GM12872 (cell line): Measurements from ENCODE around the gene COX19.

Experiments
- CTCF ChIP-seq: IDR thresholded peaks from 3 replicates; pipeline ENCODE4 v1.5.1; 2011; ENCODE audit warnings: low read depth, mild to moderate bottlenecking, low read length, moderate library complexity; ENCODE audit not compliant: insufficient read depth

The COX19 gene

GRCh38 chr7:997404-998395, 22.4 kb upstream of the COX19 start:
- TF ChIP-seq CTCF, result no peak

- no peak for TF ChIP-seq CTCF
Measured at GRCh38 chr7:996079-996872, 20.9 kb upstream of the COX19 start.

- no peak for TF ChIP-seq CTCF
Measured at GRCh38 chr7:995571-995970, 20.2 kb upstream of the COX19 start.

GRCh38 chr7:994592-995308, 19.4 kb upstream of the COX19 start:
- TF ChIP-seq CTCF, result no peak

- peak; percentile 100 for TF ChIP-seq CTCF
Measured at GRCh38 chr7:992709-993607, 17.6 kb upstream of the COX19 start.

GRCh38 chr7:991729-992656, 16.6 kb upstream of the COX19 start:
- TF ChIP-seq CTCF, result no peak
